ENCODE measurements around the gene PCDHB7.
"Not testable (repeated sequence)": the region's sequence is repeated elsewhere in the genome, so short reads cannot be mapped to it uniquely, and the experiment has no call there.

Gene PCDHB7

DNA sequence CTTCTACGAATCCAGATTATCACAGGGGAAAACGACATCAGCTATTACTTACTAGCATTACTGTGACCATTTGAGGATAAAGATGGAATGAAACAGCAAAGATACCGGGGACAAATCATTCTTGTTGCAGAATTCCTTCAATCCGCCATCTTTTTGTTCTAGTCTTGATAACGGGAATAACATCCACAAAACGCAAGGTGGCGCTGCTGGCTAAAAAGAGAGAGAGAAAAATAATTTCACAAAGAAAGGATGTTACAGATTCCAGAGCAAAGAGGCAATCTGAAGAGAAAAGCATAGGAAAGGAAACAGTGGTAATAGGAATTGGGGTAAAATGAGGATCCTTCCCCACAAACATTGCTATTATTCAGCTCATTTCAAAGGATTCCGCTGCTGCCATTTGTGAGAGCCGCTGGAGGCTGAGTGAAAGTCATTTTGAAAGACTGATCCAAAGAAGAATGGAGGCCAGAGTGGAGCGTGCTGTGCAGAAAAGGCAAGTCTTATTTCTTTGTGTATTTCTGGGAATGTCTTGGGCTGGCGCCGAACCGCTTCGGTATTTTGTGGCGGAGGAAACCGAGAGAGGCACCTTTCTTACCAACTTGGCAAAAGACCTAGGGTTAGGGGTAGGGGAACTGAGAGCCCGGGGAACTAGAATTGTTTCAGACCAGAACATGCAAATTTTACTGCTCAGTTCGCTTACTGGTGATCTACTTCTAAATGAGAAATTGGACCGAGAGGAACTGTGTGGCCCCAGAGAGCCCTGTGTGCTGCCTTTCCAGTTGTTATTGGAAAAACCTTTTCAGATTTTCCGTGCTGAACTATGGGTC, at the start of gene PCDHB7:
Gene PCDHB7 (plus strand): TSS at position 264 of the 824 bp plus-strand sequence. CDS start 192 bp downstream, at position 456.
- DNase-seq (ENCODE audit: low read depth): no peak

GRCh38 chr5:141123396-141124135, 48.9 kb upstream of the PCDHB7 start:
- not testable (repeated sequence) for DNase-seq (ENCODE audit: low read depth)

DNA sequence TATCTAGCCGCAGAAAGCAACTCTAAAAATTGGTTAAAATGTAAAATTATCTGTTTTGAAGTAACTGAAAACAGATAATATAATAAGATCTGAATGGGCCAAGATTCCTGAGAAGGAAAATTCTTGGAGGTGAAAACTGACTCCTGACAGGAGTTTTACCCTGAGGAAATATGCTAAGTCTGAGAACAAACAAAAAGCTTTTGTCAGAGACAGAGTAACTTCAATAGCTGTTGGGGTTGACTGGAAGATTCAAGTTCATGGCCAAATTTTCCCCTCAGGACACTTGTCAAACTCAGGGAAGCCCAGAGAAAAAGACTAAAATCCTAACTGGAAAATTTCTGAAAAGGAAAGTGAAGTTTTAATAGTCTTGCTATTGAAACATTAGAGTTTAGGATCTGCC, 45.1 kb upstream of the PCDHB7 start:
- no peak for DNase-seq (ENCODE audit: low read depth)

- DNase-seq (ENCODE audit: low read depth): no peak
Measured at GRCh38 chr5:141135030-141135717, 37.3 kb upstream of the PCDHB7 start, which contains the start of gene PCDHB5. PCDHB5 (plus strand) TSS chr5:141135206; CDS start chr5:141135435, 229 bp downstream.

GRCh38 chr5:141135718-141136266, 36.7 kb upstream of the PCDHB7 start:
- DNase-seq (ENCODE audit: low read depth): no peak

DNA sequence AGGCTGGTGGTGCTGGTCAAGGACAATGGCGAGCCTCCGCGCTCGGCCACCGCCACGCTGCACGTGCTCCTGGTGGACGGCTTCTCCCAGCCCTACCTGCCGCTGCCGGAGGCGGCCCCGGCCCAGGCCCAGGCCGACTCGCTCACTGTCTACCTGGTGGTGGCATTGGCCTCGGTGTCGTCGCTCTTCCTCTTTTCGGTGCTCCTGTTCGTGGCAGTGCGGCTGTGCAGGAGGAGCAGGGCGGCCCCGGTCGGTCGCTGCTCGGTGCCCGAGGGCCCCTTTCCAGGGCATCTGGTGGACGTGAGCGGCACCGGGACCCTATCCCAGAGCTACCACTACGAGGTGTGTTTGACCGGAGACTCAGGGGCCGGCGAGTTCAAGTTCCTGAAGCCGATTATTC, 35.1 kb upstream of the PCDHB7 start:
- DNase-seq (ENCODE audit: low read depth): not testable (repeated sequence)

GRCh38 chr5:141149812-141150211, 22.6 kb upstream of the PCDHB7 start, which contains the start of gene PCDHB6:
PCDHB6 (plus strand) TSS chr5:141150057; CDS start chr5:141150258, 201 bp downstream.
- no peak for DNase-seq (ENCODE audit: low read depth)

- no peak for DNase-seq (ENCODE audit: low read depth)
Measured at GRCh38 chr5:141150224-141150992, 22.0 kb upstream of the PCDHB7 start.

- DNase-seq (ENCODE audit: low read depth): no peak
Measured at GRCh38 chr5:141150993-141151325, 21.5 kb upstream of the PCDHB7 start.

DNA sequence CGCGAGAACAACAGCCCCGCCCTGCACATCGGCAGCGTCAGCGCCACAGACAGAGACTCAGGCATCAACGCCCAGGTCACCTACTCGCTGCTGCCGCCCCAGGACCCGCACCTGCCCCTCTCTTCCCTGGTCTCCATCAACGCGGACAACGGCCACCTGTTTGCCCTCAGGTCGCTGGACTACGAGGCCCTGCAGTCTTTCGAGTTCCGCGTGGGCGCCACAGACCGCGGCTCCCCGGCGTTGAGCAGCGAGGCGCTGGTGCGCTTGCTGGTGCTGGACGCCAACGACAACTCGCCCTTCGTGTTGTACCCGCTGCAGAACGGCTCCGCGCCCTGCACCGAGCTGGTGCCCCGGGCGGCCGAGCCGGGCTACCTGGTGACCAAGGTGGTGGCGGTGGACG, 20.8 kb upstream of the PCDHB7 start:
- not testable (repeated sequence) for DNase-seq (ENCODE audit: low read depth)

- DNase-seq (ENCODE audit: low read depth): not testable (repeated sequence)
Measured at GRCh38 chr5:141152096-141152495, 20.3 kb upstream of the PCDHB7 start.

- no peak for DNase-seq (ENCODE audit: low read depth)
Measured at GRCh38 chr5:141155540-141156374, 16.7 kb upstream of the PCDHB7 start.

DNA sequence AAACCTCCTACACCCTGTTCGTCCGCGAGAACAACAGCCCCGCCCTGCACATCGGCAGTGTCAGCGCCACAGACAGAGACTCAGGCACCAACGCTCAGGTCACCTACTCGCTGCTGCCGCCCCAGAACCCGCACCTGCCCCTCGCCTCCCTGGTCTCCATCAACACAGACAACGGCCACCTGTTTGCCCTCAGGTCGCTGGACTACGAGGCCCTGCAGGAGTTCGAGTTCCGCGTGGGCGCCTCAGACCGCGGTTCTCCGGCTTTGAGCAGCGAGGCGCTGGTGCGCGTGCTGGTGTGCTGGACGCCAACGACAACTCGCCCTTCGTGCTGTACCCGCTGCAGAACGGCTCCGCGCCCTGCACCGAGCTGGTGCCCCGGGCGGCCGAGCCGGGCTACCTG, 15.1 kb upstream of the PCDHB7 start:
- not testable (repeated sequence) for DNase-seq (ENCODE audit: low read depth)

GRCh38 chr5:141157901-141158300, 14.5 kb upstream of the PCDHB7 start:
- not testable (repeated sequence) for DNase-seq (ENCODE audit: low read depth)

DNA sequence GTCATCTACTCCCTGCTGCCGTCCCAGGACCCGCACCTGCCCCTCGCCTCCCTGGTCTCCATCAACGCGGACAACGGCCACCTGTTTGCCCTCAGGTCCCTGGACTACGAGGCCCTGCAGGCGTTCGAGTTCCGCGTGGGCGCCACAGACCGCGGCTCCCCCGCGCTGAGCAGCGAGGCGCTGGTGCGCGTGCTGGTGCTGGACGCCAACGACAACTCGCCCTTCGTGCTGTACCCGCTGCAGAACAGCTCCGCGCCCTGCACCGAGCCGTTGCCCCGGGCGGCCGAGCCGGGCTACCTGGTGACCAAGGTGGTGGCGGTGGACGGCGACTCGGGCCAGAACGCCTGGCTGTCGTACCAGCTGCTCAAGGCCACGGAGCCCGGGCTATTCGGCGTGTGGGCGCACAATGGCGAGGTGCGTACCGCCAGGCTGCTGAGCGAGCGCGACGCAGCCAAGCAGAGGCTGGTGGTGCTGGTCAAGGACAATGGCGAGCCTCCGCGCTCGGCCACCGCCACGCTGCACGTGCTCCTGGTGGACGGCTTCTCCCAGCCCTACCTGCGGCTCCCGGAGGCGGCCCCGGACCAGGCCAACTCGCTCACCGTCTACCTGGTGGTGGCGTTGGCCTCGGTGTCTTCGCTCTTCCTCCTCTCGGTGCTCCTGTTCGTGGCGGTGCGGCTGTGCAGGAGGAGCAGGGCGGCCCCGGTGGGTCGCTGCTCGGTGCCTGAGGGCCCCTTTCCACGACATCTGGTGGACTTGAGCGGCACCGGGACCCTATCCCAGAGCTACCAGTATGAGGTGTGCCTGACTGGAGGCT, 2.1 kb downstream of the PCDHB7 start:
- not testable (repeated sequence) for DNase-seq (ENCODE audit: low read depth)

DNA sequence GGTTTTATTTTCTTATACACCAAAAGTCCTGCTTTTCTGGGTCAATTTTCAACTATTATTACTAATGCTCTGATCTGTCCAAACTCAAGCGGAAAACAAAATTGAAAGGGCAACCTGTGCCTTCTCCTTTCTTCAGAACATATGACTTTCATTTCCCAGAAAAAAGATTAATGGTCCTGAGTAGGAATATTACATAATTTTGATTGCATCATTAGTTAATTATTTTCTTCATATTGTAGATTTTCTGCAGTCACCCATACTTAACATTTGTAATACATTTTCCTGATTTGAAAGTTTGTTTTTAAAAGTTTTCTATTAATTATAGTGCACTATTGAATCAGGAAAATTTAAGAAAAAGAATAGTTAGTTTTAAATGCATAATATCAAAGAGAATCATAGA, 3.5 kb downstream of the PCDHB7 start:
- DNase-seq (ENCODE audit: low read depth): no peak

- not testable (repeated sequence) for DNase-seq (ENCODE audit: low read depth)
Measured at GRCh38 chr5:141177577-141178191, 5.2 kb downstream of the PCDHB7 start, which contains the start of gene PCDHB8. PCDHB8 (plus strand) TSS chr5:141177790; CDS start chr5:141178035, 245 bp downstream.

DNA sequence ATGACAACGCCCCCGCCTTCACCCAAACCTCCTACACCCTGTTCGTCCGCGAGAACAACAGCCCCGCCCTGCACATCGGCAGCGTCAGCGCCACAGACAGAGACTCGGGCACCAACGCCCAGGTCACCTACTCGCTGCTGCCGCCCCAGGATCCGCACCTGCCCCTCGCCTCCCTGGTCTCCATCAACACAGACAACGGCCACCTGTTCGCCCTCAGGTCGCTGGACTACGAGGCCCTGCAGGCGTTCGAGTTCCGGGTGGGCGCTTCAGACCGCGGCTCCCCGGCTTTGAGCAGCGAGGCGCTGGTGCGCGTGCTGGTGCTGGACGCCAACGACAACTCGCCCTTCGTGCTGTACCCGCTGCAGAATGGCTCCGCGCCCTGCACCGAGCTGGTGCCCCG, 6.9 kb downstream of the PCDHB7 start:
- DNase-seq (ENCODE audit: low read depth): not testable (repeated sequence)

DNA sequence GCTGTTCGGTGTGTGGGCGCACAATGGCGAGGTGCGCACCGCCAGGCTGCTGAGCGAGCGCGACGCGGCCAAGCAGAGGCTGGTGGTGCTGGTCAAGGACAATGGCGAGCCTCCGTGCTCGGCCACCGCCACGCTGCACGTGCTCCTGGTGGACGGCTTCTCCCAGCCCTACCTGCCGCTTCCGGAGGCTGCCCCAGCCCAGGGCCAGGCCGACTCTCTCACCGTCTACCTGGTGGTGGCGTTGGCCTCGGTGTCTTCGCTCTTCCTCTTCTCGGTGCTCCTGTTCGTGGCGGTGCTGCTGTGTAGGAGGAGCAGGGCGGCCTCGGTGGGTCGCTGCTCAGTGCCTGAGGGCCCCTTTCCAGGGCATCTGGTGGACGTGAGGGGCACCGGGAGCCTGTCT, 7.4 kb downstream of the PCDHB7 start:
- DNase-seq (ENCODE audit: low read depth): not testable (repeated sequence)

Data from fibroblast of gingiva (primary cell).